ENCODE measurements around the gene CTDP1.

Gene CTDP1

GRCh38 chr18:79770826-79771225 is 91.2 kb downstream of the CTDP1 start:
- DNase-seq: no peak

- no peak for DNase-seq
Measured at GRCh38 chr18:79771446-79772107, 92.0 kb downstream of the CTDP1 start.

GRCh38 chr18:79772108-79772864 is 92.7 kb downstream of the CTDP1 start:
- no peak for DNase-seq

GRCh38 chr18:79772865-79773696 is 93.5 kb downstream of the CTDP1 start:
- DNase-seq: no peak

- no peak for DNase-seq
Measured at GRCh38 chr18:79774111-79774510, 94.5 kb downstream of the CTDP1 start.

GRCh38 chr18:79775441-79776221 is 96.0 kb downstream of the CTDP1 start:
- no peak for DNase-seq

- no peak for DNase-seq
Measured at GRCh38 chr18:79776674-79777073, 97.1 kb downstream of the CTDP1 start.

- no peak for DNase-seq
Measured at GRCh38 chr18:79778291-79778791, 98.7 kb downstream of the CTDP1 start.

GRCh38 chr18:79779021-79779699 is 99.6 kb downstream of the CTDP1 start:
- no peak for DNase-seq

GRCh38 chr18:79779700-79780190 is 100.1 kb downstream of the CTDP1 start:
- no peak for DNase-seq

- no peak for DNase-seq
Measured at GRCh38 chr18:79780547-79780946, 100.9 kb downstream of the CTDP1 start.

- DNase-seq: no peak
Measured at GRCh38 chr18:79781331-79781941, 101.8 kb downstream of the CTDP1 start.

- DNase-seq: no peak
Measured at GRCh38 chr18:79782566-79783308, 103.1 kb downstream of the CTDP1 start.

- DNase-seq: no peak
Measured at GRCh38 chr18:79784071-79784913, 104.7 kb downstream of the CTDP1 start.

- no peak for DNase-seq
Measured at GRCh38 chr18:79784965-79785770, 105.6 kb downstream of the CTDP1 start.

GRCh38 chr18:79785831-79786230 is 106.2 kb downstream of the CTDP1 start:
- no peak for DNase-seq

GRCh38 chr18:79786304-79786703 is 106.7 kb downstream of the CTDP1 start:
- DNase-seq: no peak

GRCh38 chr18:79786786-79787526 is 107.4 kb downstream of the CTDP1 start:
- DNase-seq: no peak

All from hematopoietic multipotent progenitor cell treated with erythropoietin and hydrocortisone succinate and interleukin-3 and kit ligand, for 6 days (in vitro differentiated cells).